Natural killer cell (primary cell): ENCODE measurements around the gene TMED10. TPM values are rescaled to one million over a fixed set of nuclear protein-coding genes. Genes with fewer than 3 reads are reported as not detected.

Experiments used
- ATAC-seq, 3 donors: fragments of 150-1000 bp in 2 of 3; fragments of 200-7000 bp in 1 of 3; cut with Tn5 transposase; 1 replicate in 1 of 3; 2 replicates in 2 of 3; pipeline ENCODE4 v1.10.0; 2021; ENCODE audit warnings: mild to moderate bottlenecking in 2 of 3, moderate library complexity in 2 of 3
- DNase-seq, 2 donors: peaks; one replicate each; pipeline versions ENCODE4 v3.0.0 to v3.0.0-alpha.2; 2013 to 2021; ENCODE audit warnings: mixed read lengths in 1 of 2
- H3K27ac ChIP-seq: one replicate; pipeline ENCODE4 v1.5.1; 2013; ENCODE audit warnings: mild to moderate bottlenecking, low read length
- H3K27me3 ChIP-seq: one replicate; pipeline ENCODE4 v1.6.1; 2013; ENCODE audit warnings: low read length; ENCODE audit not compliant: control insufficient read depth, insufficient read depth
- H3K36me3 ChIP-seq: one replicate; pipeline ENCODE4 v1.6.1; 2013; ENCODE audit warnings: low read length; ENCODE audit not compliant: control insufficient read depth, insufficient read depth
- H3K4me1 ChIP-seq: one replicate; pipeline ENCODE4 v1.6.1; 2013; ENCODE audit warnings: low read length; ENCODE audit not compliant: control insufficient read depth, insufficient read depth
- H3K4me3 ChIP-seq: one replicate; pipeline ENCODE4 v1.5.1; 2013; ENCODE audit warnings: low read length
- H3K9me3 ChIP-seq: one replicate; pipeline ENCODE4 v1.6.1; 2013; ENCODE audit warnings: low read length; ENCODE audit not compliant: control insufficient read depth, insufficient read depth
- H3K27ac Mint-ChIP-seq, 2 donors: one replicate each; pipeline ENCODE4 v1.8.0; 2022; ENCODE audit warnings: mild to moderate bottlenecking in 2 of 2, mixed read lengths in 2 of 2, moderate library complexity in 1 of 2
- H3K27me3 Mint-ChIP-seq, 2 donors: one replicate each; pipeline ENCODE4 v1.8.0; 2022; ENCODE audit warnings: low read depth in 2 of 2, mixed read lengths in 2 of 2
- H3K36me3 Mint-ChIP-seq: one replicate; pipeline ENCODE4 v1.8.0; 2022; ENCODE audit warnings: mixed read lengths
- H3K4me1 Mint-ChIP-seq, 2 donors: one replicate each; pipeline ENCODE4 v1.8.0; 2022; ENCODE audit warnings: mixed read lengths in 2 of 2
- H3K4me3 Mint-ChIP-seq: one replicate; pipeline ENCODE4 v1.8.0; 2022; ENCODE audit warnings: mild to moderate bottlenecking, moderate library complexity, mixed read lengths
- H3K9me3 Mint-ChIP-seq, 2 donors: one replicate each; pipeline ENCODE4 v1.8.0; 2022; ENCODE audit warnings: mixed read lengths in 2 of 2
- WGBS: methylation state at CpG from one replicate; pipeline ENCODE4 v1.1.7; 2013; ENCODE audit warnings: missing lambda C conversion rate; ENCODE audit not compliant: insufficient coverage; 5-methylcytosine and 5-hydroxymethylcytosine counted together
- intact Hi-C: fragments of 100-400 bp; cut with micrococcal nuclease; formaldehyde crosslinking; loops from one replicate; pipeline ENCODE4 v1.14.2; 2022
- total RNA-seq, 4 donors: library from RNA; stranded (reverse); fragments of 120-200 nt in 1 of 4; gene quantifications; one replicate each; pipeline versions ENCODE4 v1.2.3 to v1.2.4, GENCODE V29; 2013 to 2022
- TF ChIP-seq, protein P1 (sequence below): fragments of 200-600 bp; IDR thresholded peaks from one replicate; pipeline ENCODE4 v1.8.0; 2022; ENCODE audit warnings: antibody characterized with exemption

TMED10 gene
- total RNA-seq, 3 donors from 2014 or later (not counting 1 experiment from before 2014, with no cell fraction given), result 216 to 244 (median 231) TPM

DNA sequence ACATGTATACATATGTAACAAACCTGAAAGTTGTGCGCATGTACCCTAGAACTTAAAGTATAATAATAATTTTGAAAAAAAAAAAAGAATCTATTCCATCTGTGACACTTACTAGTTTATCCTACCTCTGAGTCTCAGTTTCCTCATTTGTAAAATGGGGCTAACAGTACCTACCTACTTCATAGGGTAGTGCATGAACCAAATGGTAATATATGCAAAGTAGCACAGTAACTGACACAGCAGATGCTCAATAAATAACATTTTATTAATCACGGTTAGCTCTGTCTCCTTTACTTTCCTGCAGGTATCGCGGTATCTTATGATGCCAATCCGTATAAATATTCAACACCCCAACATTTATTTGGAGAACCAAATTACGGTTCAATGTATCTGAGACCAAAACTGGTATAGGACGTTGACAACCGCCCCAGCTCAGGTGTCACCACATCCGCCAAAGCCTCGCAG, 703 bp downstream of the TMED10 start:
- no peaks in the 10 kb centered on the region for H3K36me3 ChIP-seq
- no peaks in the 10 kb centered on the region for H3K36me3 Mint-ChIP-seq
- H3K27me3 Mint-ChIP-seq, result no peaks in the 10 kb centered on the region
- H3K9me3 ChIP-seq, result no peaks in the 10 kb centered on the region
- H3K27me3 ChIP-seq, result no peaks in the 10 kb centered on the region
- TF ChIP-seq, protein P1, sequence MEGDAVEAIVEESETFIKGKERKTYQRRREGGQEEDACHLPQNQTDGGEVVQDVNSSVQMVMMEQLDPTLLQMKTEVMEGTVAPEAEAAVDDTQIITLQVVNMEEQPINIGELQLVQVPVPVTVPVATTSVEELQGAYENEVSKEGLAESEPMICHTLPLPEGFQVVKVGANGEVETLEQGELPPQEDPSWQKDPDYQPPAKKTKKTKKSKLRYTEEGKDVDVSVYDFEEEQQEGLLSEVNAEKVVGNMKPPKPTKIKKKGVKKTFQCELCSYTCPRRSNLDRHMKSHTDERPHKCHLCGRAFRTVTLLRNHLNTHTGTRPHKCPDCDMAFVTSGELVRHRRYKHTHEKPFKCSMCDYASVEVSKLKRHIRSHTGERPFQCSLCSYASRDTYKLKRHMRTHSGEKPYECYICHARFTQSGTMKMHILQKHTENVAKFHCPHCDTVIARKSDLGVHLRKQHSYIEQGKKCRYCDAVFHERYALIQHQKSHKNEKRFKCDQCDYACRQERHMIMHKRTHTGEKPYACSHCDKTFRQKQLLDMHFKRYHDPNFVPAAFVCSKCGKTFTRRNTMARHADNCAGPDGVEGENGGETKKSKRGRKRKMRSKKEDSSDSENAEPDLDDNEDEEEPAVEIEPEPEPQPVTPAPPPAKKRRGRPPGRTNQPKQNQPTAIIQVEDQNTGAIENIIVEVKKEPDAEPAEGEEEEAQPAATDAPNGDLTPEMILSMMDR, result no peak
- intact Hi-C loops, result loop anchor here (1.0 to 2.0 kb wide), 6 partner anchors 28 to 121 kb away; partner anchors contain the start of genes FOS and NEK9
- ATAC-seq (peak in 1 of 3 donors; percentile 3), DNase-seq (no peak)
- no peaks in the 10 kb centered on the region for H3K9me3 Mint-ChIP-seq
- peak overlapping the region; percentile 94 for H3K27ac ChIP-seq
- peaks cover 48 to 52% of the 10 kb centered on the region in 2 donors for H3K4me1 Mint-ChIP-seq
- H3K4me3 ChIP-seq, result peak overlapping the region; percentile 73
- H3K4me3 Mint-ChIP-seq, result peak overlapping the region; percentile 93
- peak overlapping the region; percentile 99 to 100 for H3K27ac Mint-ChIP-seq
- WGBS, result 2% methylated on average over 9 of the region's 10 CpGs
- H3K4me1 ChIP-seq, result peaks cover 17% of the 10 kb centered on the region

DNA sequence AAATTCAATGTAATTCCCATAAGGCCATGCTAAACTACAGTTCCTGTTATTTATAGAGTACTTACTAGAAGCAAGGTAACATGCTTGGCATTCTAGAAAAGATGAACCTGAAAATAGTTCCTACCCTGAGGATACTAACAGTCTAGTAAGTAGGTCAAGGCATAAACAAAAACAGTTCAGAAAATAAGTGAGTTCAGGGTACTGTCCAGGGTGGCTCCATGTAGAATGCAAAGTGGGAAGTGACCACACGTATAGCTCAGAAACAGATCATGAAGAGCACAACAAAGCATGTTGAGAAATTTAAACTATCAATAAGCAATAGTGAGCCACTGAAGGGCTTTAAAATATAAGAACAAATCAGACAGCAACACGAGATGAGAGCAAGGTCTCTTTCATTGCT, 2.3 kb downstream of the TMED10 start:
- intact Hi-C loops, result no loop called here
- 66% methylated on average over 2 of the region's 2 CpGs for WGBS
- Histone ChIP-seq H3K27me3 (no peaks in the 10 kb centered on the region), H3K4me1 (peaks cover 26% of the 10 kb centered on the region), H3K4me3 (no peak overlapping the region), H3K36me3 (no peaks in the 10 kb centered on the region), H3K9me3 (no peaks in the 10 kb centered on the region), H3K27ac (peak overlapping the region; percentile 4)
- peak overlapping the region; percentile 70 for H3K4me3 Mint-ChIP-seq
- no peaks in the 10 kb centered on the region for H3K36me3 Mint-ChIP-seq
- H3K27me3 Mint-ChIP-seq, result no peaks in the 10 kb centered on the region
- H3K9me3 Mint-ChIP-seq, result no peaks in the 10 kb centered on the region
- TF ChIP-seq, protein P1, result no peak
- peak overlapping the region; percentile 99 to 100 for H3K27ac Mint-ChIP-seq
- H3K4me1 Mint-ChIP-seq, result peaks cover 62 to 65% of the 10 kb centered on the region in 2 donors
- no peak for DNase-seq
- no peak for ATAC-seq

DNA sequence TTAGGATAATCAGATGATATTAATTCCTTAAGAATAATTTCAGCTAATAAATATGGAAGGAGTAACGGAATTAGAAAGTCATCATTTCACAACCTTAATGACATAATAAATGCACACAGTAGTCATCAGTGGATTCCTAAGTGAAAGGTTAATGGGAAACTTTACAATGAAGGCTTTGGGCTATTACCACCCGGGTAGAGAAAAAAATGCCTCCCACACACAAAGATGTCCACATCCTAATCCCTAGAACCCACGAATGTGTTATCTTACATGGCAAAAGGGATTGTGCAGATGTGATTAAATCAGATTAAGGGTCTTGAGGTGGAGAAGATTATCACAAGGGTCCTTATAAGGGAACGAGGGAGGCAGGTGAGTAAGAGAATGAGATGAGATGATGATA, 5.6 kb downstream of the TMED10 start:
- Histone ChIP-seq H3K27ac (no peak overlapping the region), H3K4me1 (peaks cover 22% of the 10 kb centered on the region), H3K27me3 (no peaks in the 10 kb centered on the region), H3K9me3 (no peaks in the 10 kb centered on the region), H3K4me3 (no peak overlapping the region), H3K36me3 (no peaks in the 10 kb centered on the region)
- intact Hi-C loops, result no loop called here
- H3K4me1 Mint-ChIP-seq, result peaks cover 72 to 81% of the 10 kb centered on the region in 2 donors
- TF ChIP-seq, protein P1, result no peak
- no peak overlapping the region for H3K4me3 Mint-ChIP-seq
- H3K9me3 Mint-ChIP-seq, result no peaks in the 10 kb centered on the region
- no peaks in the 10 kb centered on the region for H3K27me3 Mint-ChIP-seq
- ATAC-seq (no peak), DNase-seq (no peak)
- H3K36me3 Mint-ChIP-seq, result no peaks in the 10 kb centered on the region
- 89% methylated on average over 2 of the region's 4 CpGs for WGBS
- H3K27ac Mint-ChIP-seq, result peak overlapping the region; percentile 9 to 27
